Loucy (cell line): ENCODE results near the gene CCNA2.

Experiments
- H2AFZ ChIP-seq: fragments of 200-600 bp; sonication (generic); 2 replicates; pipeline ENCODE4 v1.6.0; 2016; ENCODE audit warnings: antibody characterized with exemption, mild to moderate bottlenecking, low read length, moderate library complexity
- H3F3A ChIP-seq: fragments of 200-600 bp; 2 replicates; pipeline ENCODE4 v1.6.0; 2016; ENCODE audit warnings: antibody characterized with exemption, low read depth, mild to moderate bottlenecking
- H3K27me3 ChIP-seq: fragments of 200-600 bp; sonication (generic); 2 replicates; pipeline ENCODE4 v1.6.1; 2014; ENCODE audit warnings: low read length, mild to moderate bottlenecking; ENCODE audit not compliant: insufficient read depth, poor library complexity, severe bottlenecking
- H3K36me3 ChIP-seq: fragments of 200-600 bp; sonication (generic); 2 replicates; pipeline ENCODE4 v1.6.1; 2016; ENCODE audit warnings: low read length; ENCODE audit not compliant: insufficient read depth
- H3K4me1 ChIP-seq: fragments of 200-600 bp; sonication (generic); 2 replicates; pipeline ENCODE4 v1.5.1; 2014; ENCODE audit warnings: low read length, mild to moderate bottlenecking; ENCODE audit not compliant: insufficient read depth, poor library complexity, severe bottlenecking
- H3K4me2 ChIP-seq: fragments of 200-600 bp; sonication (generic); 2 replicates; pipeline ENCODE4 v1.6.0; 2014; ENCODE audit warnings: antibody characterized with exemption, low read length, low read depth, mild to moderate bottlenecking; ENCODE audit not compliant: poor library complexity, severe bottlenecking
- H3K4me3 ChIP-seq: fragments of 200-600 bp; sonication (generic); 2 replicates; pipeline ENCODE4 v1.5.1; 2014; ENCODE audit warnings: low read length, mild to moderate bottlenecking, mixed read lengths; ENCODE audit not compliant: poor library complexity, severe bottlenecking
- H3K79me2 ChIP-seq: fragments of 200-600 bp; sonication (generic); 2 replicates; pipeline ENCODE4 v1.6.1; 2014; ENCODE audit warnings: low read length; ENCODE audit not compliant: insufficient read depth
- H3K9ac ChIP-seq: fragments of 200-600 bp; sonication (generic); 2 replicates; pipeline ENCODE4 v1.6.0; 2014; ENCODE audit warnings: mild to moderate bottlenecking, low read depth, low read length, moderate library complexity; ENCODE audit not compliant: poor library complexity, severe bottlenecking
- H3K9me2 ChIP-seq: fragments of 200-600 bp; sonication (generic); replicated peaks from 2 replicates; pipeline ENCODE4 v1.6.1; 2016; ENCODE audit warnings: low read depth, low read length, mixed read lengths
- H3K9me3 ChIP-seq: fragments of 200-600 bp; sonication (generic); 2 replicates; pipeline ENCODE4 v1.6.1; 2014; ENCODE audit warnings: mild to moderate bottlenecking, antibody characterized with exemption, low read length, low read depth; ENCODE audit not compliant: insufficient read depth
- H4K20me1 ChIP-seq: fragments of 200-600 bp; sonication (generic); 2 replicates; pipeline ENCODE4 v1.6.0; 2014; ENCODE audit warnings: antibody characterized with exemption, low read length, mild to moderate bottlenecking; ENCODE audit not compliant: insufficient read depth, poor library complexity, severe bottlenecking
- CTCF ChIP-seq: fragments of 200-600 bp; sonication (generic); conservative IDR thresholded peaks from 2 replicates; pipeline ENCODE4 v1.5.1; 2014; ENCODE audit warnings: mild to moderate bottlenecking, antibody characterized with exemption, low read length
- EZH2phosphoT487 ChIP-seq: fragments of 200-600 bp; IDR thresholded peaks from 2 replicates; pipeline ENCODE4 v1.6.1; 2018; ENCODE audit warnings: antibody characterized with exemption, mild to moderate bottlenecking, moderate library complexity, borderline replicate concordance

The CCNA2 gene

GRCh38 chr4:121790976-121791375, 32.7 kb downstream of the CCNA2 start:
- TF ChIP-seq EZH2phosphoT487 = no peak
- TF ChIP-seq CTCF = no peak
- no peak overlapping the region for H3K9ac ChIP-seq
- H2AFZ ChIP-seq = no peak overlapping the region
- H3F3A ChIP-seq = no peaks in the 10 kb centered on the region
- H3K9me3 ChIP-seq = no peaks in the 10 kb centered on the region
- no peaks in the 10 kb centered on the region for H3K79me2 ChIP-seq
- H3K4me2 ChIP-seq = no peak overlapping the region
- no peaks in the 10 kb centered on the region for H4K20me1 ChIP-seq
- no peaks in the 10 kb centered on the region for H3K9me2 ChIP-seq
- H3K36me3 ChIP-seq = no peaks in the 10 kb centered on the region
- no peak overlapping the region for H3K4me3 ChIP-seq
- H3K4me1 ChIP-seq = no peaks in the 10 kb centered on the region
- H3K27me3 ChIP-seq = peaks cover 4% of the 10 kb centered on the region

- Histone ChIP-seq H3K27me3 (peaks cover 4% of the 10 kb centered on the region), H3K9me3 (no peaks in the 10 kb centered on the region), H3K4me3 (no peak overlapping the region), H3K4me1 (no peaks in the 10 kb centered on the region), H2AFZ (no peak overlapping the region), H3K79me2 (no peaks in the 10 kb centered on the region), H3K9me2 (no peaks in the 10 kb centered on the region), H3F3A (no peaks in the 10 kb centered on the region), H3K9ac (no peak overlapping the region), H3K4me2 (no peak overlapping the region), H3K36me3 (no peaks in the 10 kb centered on the region), H4K20me1 (no peaks in the 10 kb centered on the region)
- TF ChIP-seq EZH2phosphoT487 = no peak
- no peak for TF ChIP-seq CTCF
These were observed 33.5 kb downstream of the CCNA2 start for GRCh38 chr4:121789960-121790829.

GRCh38 chr4:121789455-121789854, 34.2 kb downstream of the CCNA2 start:
- H3K9me3 ChIP-seq = no peaks in the 10 kb centered on the region
- H3F3A ChIP-seq = no peaks in the 10 kb centered on the region
- no peaks in the 10 kb centered on the region for H3K79me2 ChIP-seq
- no peak overlapping the region for H3K4me3 ChIP-seq
- H3K9ac ChIP-seq = no peak overlapping the region
- no peak overlapping the region for H2AFZ ChIP-seq
- H3K4me1 ChIP-seq = no peaks in the 10 kb centered on the region
- H3K36me3 ChIP-seq = no peaks in the 10 kb centered on the region
- H3K27me3 ChIP-seq = peaks cover 4% of the 10 kb centered on the region
- H3K4me2 ChIP-seq = no peak overlapping the region
- H3K9me2 ChIP-seq = no peaks in the 10 kb centered on the region
- no peaks in the 10 kb centered on the region for H4K20me1 ChIP-seq
- TF ChIP-seq CTCF = no peak
- TF ChIP-seq EZH2phosphoT487 = no peak
